ENCODE measurements around the gene CD79A.

DNA sequence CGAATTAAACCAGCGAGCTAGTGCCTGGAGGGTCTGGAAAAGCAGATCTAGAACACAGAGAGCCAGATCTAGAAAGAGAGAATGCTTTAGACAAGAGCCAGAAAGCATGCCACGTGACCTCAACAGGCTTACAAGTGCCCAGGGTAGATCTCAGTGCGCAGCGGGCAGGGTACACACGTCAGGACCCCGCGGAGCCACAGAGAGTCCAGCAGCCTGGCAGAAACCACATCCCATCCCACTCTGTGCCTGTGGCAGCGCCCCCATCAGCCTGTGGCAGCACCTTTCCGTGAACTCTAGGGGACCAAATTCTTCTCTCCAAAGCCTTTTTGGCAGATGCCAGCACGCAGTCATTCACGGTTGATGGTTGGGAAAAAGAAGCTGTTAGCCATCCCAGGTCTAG lies 11.8 kb downstream of the CD79A start:
- no peak for TF ChIP-seq POLR2AphosphoS5 (IDR thresholded peaks at IDR 0.05)
- no peak for TF ChIP-seq EP300 (conservative IDR thresholded peaks at IDR 0.05; ENCODE audit: poor library complexity, severe bottlenecking)
- no peak for TF ChIP-seq CTCF (IDR thresholded peaks at IDR 0.05; ENCODE audit: poor library complexity, severe bottlenecking)

Measured in neural cell (in vitro differentiated cells).